ENCODE data around the gene WDR62. TPM values are rescaled to one million over a fixed set of nuclear protein-coding genes. Genes with fewer than 3 reads are reported as not detected.

The WDR62 gene
- polyA plus RNA-seq, 1 donor from 2014 or later = 0.35 TPM

- no peak for TF ChIP-seq EP300 (conservative IDR thresholded peaks at IDR 0.05; ENCODE audit: poor library complexity, severe bottlenecking)
- TF ChIP-seq EZH2 (IDR thresholded peaks at IDR 0.05; ENCODE audit: borderline replicate concordance, insufficient read depth, low read length, poor library complexity, severe bottlenecking) = no peak
- TF ChIP-seq RAD21 (conservative IDR thresholded peaks at IDR 0.05) = no peak
- TF ChIP-seq MXI1 (conservative IDR thresholded peaks at IDR 0.05; ENCODE audit: poor library complexity, severe bottlenecking) = no peak
- TF ChIP-seq SMC3 (conservative IDR thresholded peaks at IDR 0.05; ENCODE audit: poor library complexity) = no peak
- no peak for TF ChIP-seq POLR2AphosphoS5 (IDR thresholded peaks at IDR 0.05)
- no peak for TF ChIP-seq TAF1 (IDR thresholded peaks at IDR 0.05; ENCODE audit: low read depth)
- no peak for TF ChIP-seq REST (IDR thresholded peaks at IDR 0.05; ENCODE audit: borderline replicate concordance)
- H3K9me3 ChIP-seq (ENCODE audit: low read length) = no peaks in the 10 kb centered on the region
- no peak overlapping the region for H3K9ac ChIP-seq (ENCODE audit: low read length)
- no peaks in the 10 kb centered on the region for H3K27me3 ChIP-seq (ENCODE audit: insufficient read depth, low read depth, low read length)
- H3K79me2 ChIP-seq (replicated peaks; ENCODE audit: insufficient read depth, low read length) = peaks cover 9% of the 10 kb centered on the region
- H4K20me1 ChIP-seq (ENCODE audit: insufficient read depth) = no peaks in the 10 kb centered on the region
- no peak overlapping the region for H3K4me3 ChIP-seq (ENCODE audit: low read length)
- no peaks in the 10 kb centered on the region for H3K9me2 ChIP-seq (ENCODE audit: insufficient read depth, low read length)
- H3F3A ChIP-seq (ENCODE audit: insufficient read depth, low read length, poor library complexity, severe bottlenecking) = no peaks in the 10 kb centered on the region
- H3K36me3 ChIP-seq (ENCODE audit: insufficient read depth, low read length) = peaks cover 13% of the 10 kb centered on the region
- H3K27ac ChIP-seq (ENCODE audit: low read length) = no peak overlapping the region
- no peak overlapping the region for H3K4me2 ChIP-seq (ENCODE audit: low read length)
- H2AFZ ChIP-seq (ENCODE audit: low read depth, low read length) = no peak overlapping the region
Observed at GRCh38 chr19:36144624-36145023, 89.9 kb downstream of the WDR62 start.

- Histone ChIP-seq H3K79me2 (replicated peaks; ENCODE audit: insufficient read depth, low read length) (no peaks in the 10 kb centered on the region), H3K4me3 (ENCODE audit: low read length) (no peak overlapping the region), H3K4me2 (ENCODE audit: low read length) (no peak overlapping the region), H3K27ac (ENCODE audit: low read length) (no peak overlapping the region), H3K36me3 (ENCODE audit: insufficient read depth, low read length) (peaks cover 9% of the 10 kb centered on the region), H3K9ac (ENCODE audit: low read length) (no peak overlapping the region), H3F3A (ENCODE audit: insufficient read depth, low read length, poor library complexity, severe bottlenecking) (no peaks in the 10 kb centered on the region), H3K9me3 (ENCODE audit: low read length) (no peaks in the 10 kb centered on the region), H3K9me2 (ENCODE audit: insufficient read depth, low read length) (no peaks in the 10 kb centered on the region), H2AFZ (ENCODE audit: low read depth, low read length) (no peak overlapping the region), H4K20me1 (ENCODE audit: insufficient read depth) (no peaks in the 10 kb centered on the region), H3K27me3 (ENCODE audit: insufficient read depth, low read depth, low read length) (no peaks in the 10 kb centered on the region)
- TF ChIP-seq MXI1 (conservative IDR thresholded peaks at IDR 0.05; ENCODE audit: poor library complexity, severe bottlenecking) (no peak), REST (IDR thresholded peaks at IDR 0.05; ENCODE audit: borderline replicate concordance) (no peak), EP300 (conservative IDR thresholded peaks at IDR 0.05; ENCODE audit: poor library complexity, severe bottlenecking) (no peak), SMC3 (conservative IDR thresholded peaks at IDR 0.05; ENCODE audit: poor library complexity) (no peak), POLR2AphosphoS5 (IDR thresholded peaks at IDR 0.05) (no peak), EZH2 (IDR thresholded peaks at IDR 0.05; ENCODE audit: borderline replicate concordance, insufficient read depth, low read length, poor library complexity, severe bottlenecking) (no peak), RAD21 (conservative IDR thresholded peaks at IDR 0.05) (no peak), CTCF (IDR thresholded peaks at IDR 0.05; ENCODE audit: poor library complexity, severe bottlenecking) (no peak), TAF1 (IDR thresholded peaks at IDR 0.05; ENCODE audit: low read depth) (no peak)
Observed at GRCh38 chr19:36149673-36150406, 95.1 kb downstream of the WDR62 start.

Data from neural cell (in vitro differentiated cells).